Vagina (tissue), 2 donors: ENCODE results near the gene GPR158. TPM values are rescaled to one million over a fixed set of nuclear protein-coding genes. Genes with fewer than 3 reads are reported as not detected.

ENCODE experiments used
- DNase-seq, 2 donors: peaks; one replicate each; pipeline ENCODE4 v3.0.0-alpha.2; 2017; ENCODE audit errors: extremely low spot score in 2 of 2
- H3K27ac ChIP-seq: fragments of 200-600 bp; sonication (generic); one replicate; pipeline ENCODE4 v1.5.1; 2019
- H3K27me3 ChIP-seq: fragments of 200-600 bp; sonication (generic); one replicate; pipeline ENCODE4 v1.5.1; 2019
- H3K36me3 ChIP-seq, 2 donors: fragments of 200-600 bp; sonication (generic); one replicate each; pipeline ENCODE4 v1.5.1; 2017 to 2019
- H3K4me1 ChIP-seq: fragments of 200-600 bp; sonication (generic); one replicate; pipeline ENCODE4 v1.5.1; 2019
- H3K4me3 ChIP-seq, 2 donors: fragments of 200-600 bp; sonication (generic); 1 replicate in 1 of 2; 2 replicates in 1 of 2; pipeline ENCODE4 v1.5.1; 2016 to 2019
- H3K9me3 ChIP-seq: fragments of 200-600 bp; sonication (generic); one replicate; pipeline ENCODE4 v1.5.1; 2019
- CTCF ChIP-seq, 3 experiments: fragments of 450-650 bp in 2 of 3; fragments of 200-600 bp in 1 of 3; sonication (generic) in 1 of 3; IDR thresholded peaks; one replicate each; pipeline ENCODE4 v1.5.1; 2017 to 2019; ENCODE audit warnings: antibody characterized with exemption in 3 of 3, mild to moderate bottlenecking in 2 of 3, moderate library complexity in 2 of 3
- POLR2A ChIP-seq, 2 donors: fragments of 450-650 bp; IDR thresholded peaks; one replicate each; pipeline ENCODE4 v1.6.1; 2017; ENCODE audit warnings: antibody characterized with exemption in 2 of 2, mild to moderate bottlenecking in 2 of 2, moderate library complexity in 2 of 2
- POLR2AphosphoS5 ChIP-seq, 2 donors: sonication (generic); formaldehyde crosslinking; IDR thresholded peaks; one replicate each; pipeline ENCODE4 v1.9.0; 2017; ENCODE audit warnings: antibody characterized with exemption in 2 of 2, mild to moderate bottlenecking in 2 of 2, low read depth in 1 of 2; ENCODE audit not compliant: insufficient read depth in 1 of 2
- intact Hi-C: fragments of 100-400 bp; cut with DNase I; formaldehyde crosslinking; loops from one replicate; pipeline ENCODE4 v1.15.1; 2023
- total RNA-seq: library from RNA; depleted of rRNA; stranded (reverse); fragments of >200 nt; gene quantifications from one replicate; pipeline ENCODE4 v1.2.3, GENCODE V29; 2016

Gene GPR158
- total RNA-seq, 1 donor from 2014 or later = 0.49 TPM

DNA sequence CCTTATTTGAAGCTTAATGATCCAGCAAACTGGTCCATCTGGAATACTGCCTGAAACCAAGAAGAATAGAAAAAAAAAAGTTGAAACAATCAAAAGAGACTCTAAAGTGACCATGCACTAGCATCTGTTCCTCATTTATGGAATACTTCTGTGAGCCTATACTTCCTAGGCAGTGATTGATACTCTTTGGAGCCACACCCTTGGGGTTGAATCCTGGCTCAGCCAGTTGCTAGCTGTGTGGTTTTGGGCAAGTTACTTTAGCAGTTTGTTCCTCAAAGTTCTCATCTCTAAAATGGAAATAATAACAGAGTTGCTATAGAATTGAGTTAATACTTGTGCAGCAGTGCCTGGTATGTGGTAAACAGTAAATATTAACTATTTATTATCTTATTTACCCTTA, 208.9 kb downstream of the GPR158 start:
- DNase-seq = no peak
- Histone ChIP-seq H3K36me3 (no peaks in the 10 kb centered on the region), H3K4me3 (no peak overlapping the region), H3K27me3 (no peaks in the 10 kb centered on the region), H3K4me1 (no peaks in the 10 kb centered on the region), H3K9me3 (no peaks in the 10 kb centered on the region), H3K27ac (no peak overlapping the region)
- intact Hi-C loops = no loop called here
- TF ChIP-seq CTCF (IDR thresholded peaks at IDR 0.05) (no peak), POLR2AphosphoS5 (IDR thresholded peaks at IDR 0.05; ENCODE audit: insufficient read depth in 1 of 2, low read depth in 1 of 2) (no peak), POLR2A (IDR thresholded peaks at IDR 0.05) (no peak)

- Histone ChIP-seq H3K9me3 (no peaks in the 10 kb centered on the region), H3K27ac (no peak overlapping the region), H3K4me1 (no peaks in the 10 kb centered on the region), H3K27me3 (no peaks in the 10 kb centered on the region), H3K4me3 (no peak overlapping the region), H3K36me3 (no peaks in the 10 kb centered on the region)
- TF ChIP-seq POLR2AphosphoS5 (IDR thresholded peaks at IDR 0.05; ENCODE audit: insufficient read depth in 1 of 2, low read depth in 1 of 2) = no peak
- TF ChIP-seq POLR2A (IDR thresholded peaks at IDR 0.05) = no peak
- no peak for TF ChIP-seq CTCF (IDR thresholded peaks at IDR 0.05)
- DNase-seq = no peak
- intact Hi-C loops = no loop called here
Observed at GRCh38 chr10:25384618-25385017, 209.8 kb downstream of the GPR158 start.

GRCh38 chr10:25388188-25388861, 213.5 kb downstream of the GPR158 start:
- TF ChIP-seq CTCF (IDR thresholded peaks at IDR 0.05) (no peak), POLR2AphosphoS5 (IDR thresholded peaks at IDR 0.05; ENCODE audit: insufficient read depth in 1 of 2, low read depth in 1 of 2) (no peak), POLR2A (IDR thresholded peaks at IDR 0.05) (no peak)
- Histone ChIP-seq H3K36me3 (no peaks in the 10 kb centered on the region), H3K27ac (no peak overlapping the region), H3K4me1 (no peaks in the 10 kb centered on the region), H3K9me3 (no peaks in the 10 kb centered on the region), H3K27me3 (no peaks in the 10 kb centered on the region), H3K4me3 (no peak overlapping the region)
- intact Hi-C loops = no loop called here
- no peak for DNase-seq

DNA sequence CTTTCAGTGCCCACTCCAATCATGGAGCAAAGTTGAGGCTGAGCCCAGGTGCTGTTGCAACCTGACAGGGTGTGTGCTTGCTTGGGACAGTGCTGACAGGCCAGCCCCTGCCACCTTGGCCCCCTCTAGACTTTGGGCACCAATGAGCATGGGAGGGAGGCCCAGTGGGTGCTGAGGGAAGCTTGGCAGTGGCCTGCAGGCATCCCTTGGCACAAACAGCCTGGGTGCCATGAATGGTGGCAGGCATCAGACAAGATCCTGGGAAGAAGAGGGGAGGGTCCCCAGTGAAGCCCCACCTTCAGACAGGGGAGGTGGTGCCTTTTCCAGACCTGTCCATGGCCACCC, 214.0 kb downstream of the GPR158 start:
- no peak overlapping the region for H3K4me3 ChIP-seq
- DNase-seq = no peak
- no peak overlapping the region for H3K27ac ChIP-seq
- intact Hi-C loops = no loop called here
- no peaks in the 10 kb centered on the region for H3K27me3 ChIP-seq
- H3K9me3 ChIP-seq = no peaks in the 10 kb centered on the region
- H3K36me3 ChIP-seq = no peaks in the 10 kb centered on the region
- H3K4me1 ChIP-seq = no peaks in the 10 kb centered on the region
- TF ChIP-seq CTCF (IDR thresholded peaks at IDR 0.05) = no peak
- no peak for TF ChIP-seq POLR2A (IDR thresholded peaks at IDR 0.05)
- TF ChIP-seq POLR2AphosphoS5 (IDR thresholded peaks at IDR 0.05; ENCODE audit: insufficient read depth in 1 of 2, low read depth in 1 of 2) = no peak

DNA sequence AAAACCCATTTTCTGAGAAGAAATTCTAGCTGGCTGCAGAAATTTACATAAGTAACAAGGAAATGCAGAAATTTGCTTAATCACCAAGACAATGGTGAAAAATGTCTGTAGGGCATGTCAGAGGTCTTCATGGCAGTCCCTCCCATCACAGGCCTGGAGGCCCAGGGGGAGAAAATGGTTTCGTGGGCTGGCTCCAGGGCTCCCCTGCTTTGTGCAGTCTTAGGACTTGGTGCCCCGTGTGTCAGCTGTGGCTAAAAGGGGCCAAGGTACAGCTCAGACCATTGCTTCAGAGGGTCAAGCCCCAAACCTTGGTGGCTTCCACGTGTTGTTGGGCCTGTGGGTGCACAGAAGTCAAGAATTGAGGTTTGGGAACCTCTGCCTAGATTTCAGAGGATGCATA, 215.9 kb downstream of the GPR158 start:
- H3K36me3 ChIP-seq = no peaks in the 10 kb centered on the region
- intact Hi-C loops = no loop called here
- H3K4me1 ChIP-seq = no peaks in the 10 kb centered on the region
- no peaks in the 10 kb centered on the region for H3K9me3 ChIP-seq
- no peaks in the 10 kb centered on the region for H3K27me3 ChIP-seq
- H3K4me3 ChIP-seq = no peak overlapping the region
- H3K27ac ChIP-seq = no peak overlapping the region
- DNase-seq = no peak
- TF ChIP-seq POLR2AphosphoS5 (IDR thresholded peaks at IDR 0.05; ENCODE audit: insufficient read depth in 1 of 2, low read depth in 1 of 2) (no peak), POLR2A (IDR thresholded peaks at IDR 0.05) (no peak), CTCF (IDR thresholded peaks at IDR 0.05) (no peak)
